ENCODE measurements around the gene TESK1.
A peak's percentile ranks its signal among the peaks of the same experiment; 100 is the strongest.

DNA sequence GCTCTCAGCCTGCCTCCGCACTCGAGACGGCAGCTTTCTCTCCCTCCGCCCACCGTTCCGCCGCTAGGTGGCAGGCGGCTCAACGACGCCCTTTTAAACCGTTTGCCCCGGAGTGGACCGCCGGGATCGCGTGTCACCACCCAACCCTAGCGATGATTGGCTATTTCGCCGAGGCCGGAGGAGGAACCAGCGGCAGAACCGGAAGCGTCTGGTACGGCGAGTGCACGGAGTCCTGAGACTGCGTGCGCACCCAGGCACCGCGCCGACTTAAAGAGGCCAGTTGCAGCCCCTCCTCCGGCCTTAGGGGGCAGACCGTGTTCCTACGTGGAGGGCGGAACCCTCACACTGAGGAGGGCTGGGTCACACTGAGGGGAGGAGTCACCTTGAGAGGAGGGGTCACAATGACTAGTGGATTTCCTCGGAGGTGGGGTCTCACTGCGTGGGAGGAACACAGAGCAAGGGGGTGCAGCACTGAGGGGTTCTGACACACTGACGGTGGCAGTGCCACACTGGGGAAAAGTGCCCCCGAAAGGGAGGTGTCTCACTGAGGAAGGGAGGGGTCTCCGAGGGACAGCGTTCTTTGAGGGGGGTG lies 980 bp upstream of the TESK1 start:
- no peak for TF ChIP-seq EZH2 (IDR thresholded peaks at IDR 0.05; ENCODE audit: borderline replicate concordance, low read length)
- peak; percentile 87 for TF ChIP-seq CTCF (IDR thresholded peaks at IDR 0.05; ENCODE audit: low read length)
